HTR-8/SVneo (cell line): ENCODE measurements around the gene NUDT9.
"Not testable (repeated sequence)": the region's sequence is repeated elsewhere in the genome, so short reads cannot be mapped to it uniquely, and the experiment has no call there.

Experiments used
- DNase-seq: peaks from one replicate; pipeline ENCODE4 v3.0.0; 2011; ENCODE audit warnings: low spot score, mixed read lengths; ENCODE audit not compliant: insufficient read length
- FAIRE-seq: peaks from 2 replicates; lab custom pipeline; 2011; peaks lifted over from hg19 to GRCh38; lab: Jason Lieb, UNC

The NUDT9 gene, protein sequence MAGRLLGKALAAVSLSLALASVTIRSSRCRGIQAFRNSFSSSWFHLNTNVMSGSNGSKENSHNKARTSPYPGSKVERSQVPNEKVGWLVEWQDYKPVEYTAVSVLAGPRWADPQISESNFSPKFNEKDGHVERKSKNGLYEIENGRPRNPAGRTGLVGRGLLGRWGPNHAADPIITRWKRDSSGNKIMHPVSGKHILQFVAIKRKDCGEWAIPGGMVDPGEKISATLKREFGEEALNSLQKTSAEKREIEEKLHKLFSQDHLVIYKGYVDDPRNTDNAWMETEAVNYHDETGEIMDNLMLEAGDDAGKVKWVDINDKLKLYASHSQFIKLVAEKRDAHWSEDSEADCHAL

DNA sequence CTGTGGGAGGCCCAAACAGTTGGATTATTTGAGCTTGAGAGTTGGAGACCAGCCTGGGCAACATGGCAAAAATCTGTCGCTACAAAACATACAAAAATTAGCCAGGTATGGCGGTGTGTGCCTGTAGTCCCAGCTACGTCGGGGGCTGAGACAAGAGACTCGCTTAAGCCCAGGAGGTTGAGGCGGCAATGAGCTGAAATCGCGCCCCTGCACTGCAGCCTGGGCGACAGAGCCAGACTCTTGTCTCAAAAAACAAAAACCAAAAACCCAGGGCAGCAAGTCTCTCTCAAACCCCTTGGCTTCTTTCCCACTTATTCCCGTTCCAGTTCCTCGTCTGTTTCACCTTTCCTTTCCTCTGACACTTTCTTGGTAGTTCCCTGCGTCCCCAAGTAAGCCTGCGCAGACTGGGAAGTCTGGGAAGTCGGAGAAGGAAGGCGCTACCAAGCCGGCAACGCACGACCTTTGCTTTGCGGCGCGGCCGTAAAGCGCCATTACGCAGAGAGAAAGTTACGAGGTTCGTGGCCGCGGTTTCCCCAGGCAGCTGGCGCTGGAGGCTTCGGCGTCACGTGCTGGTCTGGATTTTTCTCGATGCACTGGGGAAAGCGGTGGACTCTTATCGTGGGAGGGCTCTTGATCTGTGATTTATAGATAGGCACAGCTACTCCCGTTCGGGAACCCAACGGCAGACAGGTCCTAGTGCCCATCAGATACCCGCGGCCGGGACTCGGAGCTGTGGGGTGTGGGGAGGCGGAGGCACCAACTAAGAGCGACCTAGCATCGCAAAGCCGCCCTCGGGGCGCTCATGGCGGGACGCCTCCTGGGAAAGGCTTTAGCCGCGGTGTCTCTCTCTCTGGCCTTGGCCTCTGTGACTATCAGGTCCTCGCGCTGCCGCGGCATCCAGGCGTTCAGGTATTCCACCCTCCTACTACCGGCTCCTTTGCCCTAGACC, at the start of gene NUDT9:
TSS of gene NUDT9 (plus strand) at position 470 of the 949 bp plus-strand sequence. CDS start at position 803, 333 bp downstream.
- FAIRE-seq (no peak), DNase-seq (peak; percentile 80)

DNA sequence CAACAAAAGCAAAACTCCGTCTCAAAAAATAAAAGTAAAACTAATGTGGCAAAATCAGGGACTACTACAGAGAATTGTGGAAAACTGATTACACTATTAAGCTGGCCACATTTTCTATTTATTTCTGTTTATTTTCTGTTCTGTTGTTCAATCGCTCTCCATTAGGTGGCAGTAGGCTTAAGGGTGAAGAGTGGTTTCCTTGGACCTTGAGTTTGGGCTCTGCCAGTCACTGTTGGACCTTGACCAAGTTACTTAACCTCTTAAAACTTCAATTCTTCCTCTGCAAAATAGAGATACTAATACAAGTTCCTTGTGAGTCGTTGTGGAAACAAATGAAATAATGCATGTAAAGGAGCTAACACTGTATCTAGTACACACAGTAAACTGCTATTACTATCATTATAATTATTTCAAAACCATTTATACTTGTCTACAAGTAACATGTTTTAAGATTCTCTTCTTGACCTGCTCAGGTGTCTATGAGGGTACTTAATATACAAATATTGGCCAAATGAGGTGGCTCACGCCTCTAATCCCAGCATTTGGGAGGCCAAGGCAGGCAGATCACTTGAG, 46.6 kb upstream of the NUDT9 start:
- FAIRE-seq (no peak), DNase-seq (peak; percentile 23)

DNA sequence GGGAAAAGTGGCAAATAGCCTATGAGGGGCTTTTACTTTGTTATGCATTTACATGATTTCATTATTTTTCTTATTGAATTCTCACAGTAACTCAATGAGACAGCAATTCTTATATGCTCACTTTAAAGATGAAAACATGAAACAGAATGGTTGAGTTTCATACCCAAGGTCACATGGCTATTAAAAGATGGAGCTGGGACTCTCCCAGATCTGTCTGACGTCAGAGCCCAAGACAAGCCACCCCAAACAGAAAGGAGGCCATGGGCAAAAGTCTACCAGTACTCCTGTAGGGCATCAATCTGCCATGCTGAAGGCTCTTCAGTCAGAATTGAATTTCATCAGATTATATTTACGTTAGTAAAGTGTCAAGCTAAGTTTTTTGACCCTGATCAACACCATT, 44.6 kb upstream of the NUDT9 start:
- no peak for FAIRE-seq
- no peak for DNase-seq

DNA sequence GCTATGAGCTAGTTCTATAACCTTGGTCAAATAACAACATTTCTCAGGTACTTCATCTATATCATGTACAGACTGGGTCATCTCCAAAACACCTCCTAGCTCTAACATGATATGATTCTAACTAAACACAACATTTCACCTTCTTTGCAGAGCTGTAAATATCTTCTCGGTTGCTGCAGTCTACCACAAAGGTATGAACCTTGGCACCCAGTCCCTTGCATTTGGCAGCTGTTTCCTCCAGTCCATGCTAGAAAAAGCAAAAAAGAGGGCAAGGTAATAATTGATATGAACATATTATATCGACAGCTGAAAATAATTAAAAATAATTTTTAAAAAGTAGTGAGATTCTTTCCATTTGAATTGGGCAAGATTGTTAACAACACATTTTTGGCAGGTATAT, 40.3 kb upstream of the NUDT9 start:
- FAIRE-seq (no peak), DNase-seq (no peak)

DNA sequence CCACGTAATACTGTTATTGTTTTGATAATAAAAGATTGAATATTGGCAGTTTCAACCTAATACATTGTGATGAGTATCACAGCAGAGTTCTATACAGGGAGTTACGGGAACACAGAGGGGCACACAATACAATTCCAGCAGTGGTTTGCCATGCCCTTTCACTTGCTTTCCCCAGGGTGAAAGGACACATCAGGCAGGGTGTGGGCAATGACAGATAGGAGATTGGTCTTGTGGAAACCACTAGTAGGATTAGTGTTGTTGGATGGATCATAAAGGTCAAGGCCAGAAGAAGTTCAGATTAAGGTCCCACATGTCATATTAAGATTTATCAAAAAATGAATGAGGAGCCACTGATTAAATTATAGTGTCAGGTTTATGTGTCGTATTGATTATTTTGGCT, 39.4 kb upstream of the NUDT9 start:
- FAIRE-seq: no peak
- no peak for DNase-seq

DNA sequence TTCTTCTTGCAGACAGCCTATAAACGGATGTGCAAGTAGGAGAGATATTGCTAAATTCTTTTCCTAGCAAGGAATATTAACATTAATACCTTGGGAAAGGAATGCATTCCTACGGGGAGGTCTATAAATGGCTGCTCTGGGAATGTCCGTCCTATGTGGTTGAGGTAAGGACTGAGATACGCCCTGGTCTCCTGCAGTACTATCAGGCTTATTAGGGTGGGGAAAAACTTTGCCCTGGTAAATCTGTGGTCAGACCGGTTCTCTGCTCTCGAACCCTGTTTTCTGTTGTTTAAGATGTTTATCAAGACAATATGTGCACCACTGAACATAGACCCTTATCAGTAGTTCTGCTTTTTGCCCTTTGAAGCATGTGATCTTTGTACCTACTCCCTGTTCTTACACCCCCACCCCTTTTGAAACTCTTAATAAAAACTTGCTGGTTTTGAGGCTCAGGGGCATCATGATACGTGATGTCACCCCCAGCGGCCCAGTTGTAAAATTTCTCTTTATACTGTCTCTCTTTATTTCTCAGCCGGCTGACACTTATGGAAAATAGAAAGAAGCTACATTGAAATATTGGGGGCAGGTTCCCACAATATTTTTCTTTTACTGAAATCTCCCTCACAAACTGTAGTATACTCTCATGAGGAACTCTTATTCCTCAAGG, 37.8 kb upstream of the NUDT9 start:
- not testable (repeated sequence) for DNase-seq, FAIRE-seq

DNA sequence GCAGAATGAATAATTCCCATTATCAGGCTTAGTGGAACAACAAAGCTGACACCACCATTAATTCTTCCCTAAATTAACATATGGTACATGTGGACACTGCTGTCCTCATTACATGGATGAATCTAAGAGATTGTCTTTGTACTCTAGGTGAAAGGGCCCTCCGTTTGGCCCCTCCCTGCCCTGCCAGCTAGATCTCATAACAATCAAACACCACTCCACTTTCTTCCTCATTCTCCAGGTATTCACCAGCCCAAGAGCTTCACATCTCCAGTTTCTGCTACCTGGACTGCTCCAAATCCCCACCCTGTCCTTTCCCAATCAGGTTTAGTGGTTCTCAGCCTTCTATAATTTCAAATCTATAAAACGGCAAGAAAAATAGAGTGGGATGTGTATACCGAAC, 35.1 kb upstream of the NUDT9 start:
- FAIRE-seq (no peak), DNase-seq (no peak)

DNA sequence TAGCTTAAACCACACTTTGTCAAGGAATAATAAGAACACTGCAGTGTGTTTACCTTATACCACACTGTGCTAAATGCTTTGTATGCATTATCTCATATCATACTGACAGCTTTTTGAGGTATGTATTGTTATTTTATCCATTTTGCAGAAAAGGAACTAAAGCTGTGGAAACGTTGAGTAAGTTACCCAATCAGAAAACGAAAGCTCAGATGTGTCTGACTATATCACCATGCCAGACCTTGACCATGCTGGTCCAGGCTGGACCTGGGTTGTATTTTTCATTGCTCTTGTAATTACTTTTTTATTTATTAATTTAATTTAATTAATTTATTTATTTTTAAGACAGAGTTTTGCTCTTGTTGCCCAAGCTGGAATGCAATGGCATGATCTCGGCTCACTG, 33.5 kb upstream of the NUDT9 start:
- DNase-seq: no peak
- FAIRE-seq: no peak

DNA sequence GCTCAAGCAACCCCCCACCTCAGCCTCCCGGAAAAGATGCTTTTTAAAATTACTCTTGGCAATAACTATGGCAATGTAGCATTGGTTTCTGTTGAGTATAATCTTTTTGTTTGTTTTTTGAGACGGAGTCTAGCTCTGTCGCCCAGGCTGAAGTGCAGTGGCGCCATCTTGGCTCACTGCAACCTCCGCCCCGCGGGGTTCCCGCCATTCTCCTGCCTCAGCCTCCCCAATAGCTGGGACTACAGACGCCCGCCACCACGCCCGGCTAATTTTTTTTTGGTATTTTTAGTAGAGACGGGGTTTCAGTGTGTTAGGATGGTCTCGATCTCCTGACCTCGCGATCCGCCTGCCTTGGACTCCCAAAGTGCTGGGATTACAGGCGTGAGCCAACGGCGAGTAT, 32.3 kb upstream of the NUDT9 start:
- not testable (repeated sequence) for FAIRE-seq

DNA sequence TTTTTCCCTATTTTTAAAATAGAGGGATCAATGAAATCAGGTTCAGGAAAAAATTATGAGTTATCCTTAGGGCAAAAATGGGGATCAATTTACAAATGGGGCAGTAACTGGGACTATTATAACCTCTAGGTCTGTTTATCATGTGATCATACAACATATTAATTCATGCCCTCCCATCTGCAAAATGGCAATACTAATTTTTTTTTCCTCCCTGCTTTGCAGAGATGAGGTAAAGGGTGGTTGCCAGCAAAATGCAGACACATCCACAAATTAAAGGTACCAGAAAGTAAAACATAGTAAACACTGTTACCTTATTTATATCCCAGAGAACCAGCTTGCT, 31.9 kb upstream of the NUDT9 start:
- peak; percentile 4 for DNase-seq
- no peak for FAIRE-seq

More for the DNA sequence above, 32.3 kb upstream of the NUDT9 start:
- not testable (repeated sequence) for DNase-seq

DNA sequence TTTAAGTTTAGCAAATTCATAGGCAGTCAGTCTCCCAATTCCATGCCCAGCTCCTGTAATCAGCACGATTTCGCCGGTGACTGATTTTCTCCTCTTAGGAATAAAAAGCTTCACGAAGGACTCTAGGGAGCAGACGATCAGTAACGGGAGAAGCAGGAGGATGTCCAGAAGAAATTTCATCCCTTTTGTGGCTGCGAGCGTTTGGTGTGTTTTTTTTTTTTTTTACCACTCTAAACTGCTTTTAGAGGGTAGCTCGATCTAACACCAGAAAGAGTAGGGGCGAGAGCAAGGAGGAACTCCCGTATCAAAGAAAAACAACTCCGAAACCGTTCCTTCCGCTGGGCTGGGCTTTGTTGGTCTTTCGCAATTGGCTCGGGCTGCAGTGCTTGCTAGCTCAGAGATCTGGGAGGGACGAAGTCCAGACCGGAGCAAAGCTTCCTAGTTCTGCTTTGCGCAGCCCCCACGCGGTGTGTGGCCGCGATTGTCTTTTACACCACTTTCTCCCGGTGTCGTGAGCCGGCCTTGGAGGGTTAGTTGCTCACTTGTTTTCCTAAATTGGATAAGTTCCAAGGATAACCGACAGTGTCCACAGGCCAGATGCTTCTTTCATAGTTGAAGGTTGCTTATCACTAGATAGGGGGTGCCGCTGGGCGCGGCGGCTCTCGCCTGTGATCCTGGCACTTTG, 31.3 kb upstream of the NUDT9 start, which contains the start of gene HSD17B11:
TSS of gene HSD17B11 (minus strand) at position 298 of the 685 bp plus-strand sequence. CDS start at position 180, 118 bp downstream.
- DNase-seq: peak; percentile 87
- no peak for FAIRE-seq

DNA sequence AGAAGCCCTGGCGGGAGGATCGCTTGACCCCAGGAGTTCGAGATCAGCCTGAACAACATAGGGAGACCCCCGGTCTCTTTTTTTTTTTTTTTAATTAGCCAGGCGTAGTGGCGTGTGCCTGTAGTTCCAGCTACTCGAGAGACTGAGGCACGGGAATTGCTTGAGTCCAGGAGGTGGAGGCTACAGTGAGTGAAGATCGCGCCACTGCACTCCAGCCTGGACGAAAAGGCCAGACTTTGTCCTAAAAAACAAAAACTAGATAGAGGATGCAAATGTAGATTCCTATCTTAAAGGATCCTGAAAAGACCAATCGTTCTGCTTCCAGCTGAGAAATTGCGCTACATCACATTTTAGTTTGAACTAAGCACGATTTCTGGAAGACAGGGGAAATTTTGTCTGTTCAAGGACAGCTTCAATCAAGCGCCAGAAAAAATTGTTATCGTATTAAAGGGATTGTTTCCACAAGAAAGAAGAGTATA, 30.8 kb upstream of the NUDT9 start:
- FAIRE-seq (no peak), DNase-seq (no peak)

DNA sequence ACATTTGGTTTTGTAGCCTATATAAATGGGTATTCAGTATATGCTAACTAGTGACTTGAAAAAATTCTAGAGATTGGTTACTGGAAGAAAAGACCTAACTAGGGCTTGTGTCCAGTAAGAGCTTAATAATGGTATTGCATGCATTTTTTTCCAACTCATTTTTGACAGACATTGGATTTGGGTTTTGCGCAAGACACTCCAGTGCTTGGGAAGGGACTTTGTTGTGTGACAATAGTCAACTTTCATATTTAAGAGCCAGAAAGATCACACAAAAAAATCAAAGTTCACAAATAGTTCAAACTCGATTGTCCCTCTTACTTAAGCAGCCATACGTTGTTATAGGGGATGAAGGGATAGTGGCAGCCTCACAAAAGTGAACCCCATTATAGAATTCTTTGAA, 30.2 kb upstream of the NUDT9 start:
- no peak for DNase-seq
- no peak for FAIRE-seq

DNA sequence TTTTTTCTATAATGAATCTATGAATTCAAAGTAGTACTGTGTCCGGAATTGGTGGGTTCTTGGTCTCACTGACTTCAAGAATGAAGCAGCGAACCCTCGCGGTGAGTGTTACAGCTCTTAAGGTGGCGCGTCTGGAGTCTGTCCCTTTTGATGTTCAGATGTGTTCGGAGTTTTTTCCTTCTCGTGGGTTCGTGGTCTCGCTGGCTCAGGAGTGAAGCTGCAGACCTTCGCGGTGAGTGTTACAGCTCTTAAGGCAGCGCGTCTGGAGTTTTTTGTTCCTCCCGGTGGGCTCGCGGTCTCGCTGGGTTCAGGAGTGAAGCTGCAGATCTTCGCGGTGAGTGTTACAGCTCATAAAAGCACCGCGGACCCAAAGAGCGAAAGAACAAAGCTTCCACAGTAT, 27.3 kb upstream of the NUDT9 start:
- not testable (repeated sequence) for DNase-seq, FAIRE-seq

DNA sequence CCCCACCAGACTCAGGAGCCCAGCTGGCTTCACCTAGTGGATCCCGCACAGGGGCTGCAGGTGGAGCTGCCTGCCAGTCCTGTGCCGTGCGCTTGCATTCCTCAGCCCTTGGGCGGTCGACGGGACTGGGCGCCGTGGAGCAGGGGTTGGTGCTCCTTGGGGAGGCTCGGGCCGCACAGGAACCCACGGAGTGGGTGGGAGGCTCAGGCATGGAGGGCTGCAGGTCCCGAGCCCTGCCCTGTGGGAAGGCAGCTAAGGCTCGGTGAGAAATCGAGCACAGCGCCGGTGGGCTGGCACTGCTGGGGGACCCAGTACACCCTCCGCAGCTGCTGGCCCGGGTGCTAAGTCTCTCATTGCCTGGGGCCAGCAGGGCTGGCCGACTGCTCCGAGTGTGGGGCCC, 26.5 kb upstream of the NUDT9 start:
- FAIRE-seq: not testable (repeated sequence)

DNA sequence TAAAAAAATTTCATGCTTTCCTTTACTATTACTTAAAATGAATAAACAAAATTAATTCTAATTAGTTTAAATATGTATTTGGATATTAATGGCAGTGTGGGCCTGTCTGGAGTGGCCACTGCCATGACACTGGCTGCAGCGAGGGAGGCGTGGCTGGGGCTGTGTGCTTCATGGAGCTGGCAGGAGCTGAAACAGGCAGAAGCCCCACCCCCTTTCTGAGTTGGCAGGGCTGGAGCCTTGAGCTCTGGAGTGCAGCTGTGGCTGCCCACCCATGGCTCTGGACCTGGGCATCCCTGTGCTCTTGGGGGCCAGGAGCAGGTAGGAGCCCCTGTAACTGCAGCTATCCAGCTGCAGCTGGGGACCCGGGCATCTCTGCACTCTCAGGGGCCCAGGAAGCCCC, 23.2 kb upstream of the NUDT9 start:
- no peak for DNase-seq
- FAIRE-seq: no peak

More for the DNA sequence above, 26.5 kb upstream of the NUDT9 start:
- DNase-seq: not testable (repeated sequence)

DNA sequence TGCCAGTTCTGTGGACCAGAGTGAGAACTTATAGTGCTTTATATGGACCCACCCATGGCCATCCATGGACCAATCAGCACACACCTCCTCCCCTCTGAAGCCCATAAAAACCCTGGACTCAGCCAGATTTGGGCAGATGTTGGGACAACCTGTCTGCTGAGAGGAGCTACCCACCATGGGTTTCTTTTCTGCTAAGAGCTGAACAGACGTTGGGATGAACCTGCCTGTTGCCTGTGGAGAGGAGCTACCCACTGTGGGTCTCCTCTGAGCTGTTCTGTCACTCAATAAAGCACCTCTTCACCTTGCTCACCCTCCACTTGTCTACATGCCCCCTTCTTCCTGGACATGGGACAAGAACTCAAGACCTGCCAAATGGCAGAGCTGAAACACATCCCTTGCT, 22.4 kb upstream of the NUDT9 start:
- FAIRE-seq: no peak
- DNase-seq: no peak

DNA sequence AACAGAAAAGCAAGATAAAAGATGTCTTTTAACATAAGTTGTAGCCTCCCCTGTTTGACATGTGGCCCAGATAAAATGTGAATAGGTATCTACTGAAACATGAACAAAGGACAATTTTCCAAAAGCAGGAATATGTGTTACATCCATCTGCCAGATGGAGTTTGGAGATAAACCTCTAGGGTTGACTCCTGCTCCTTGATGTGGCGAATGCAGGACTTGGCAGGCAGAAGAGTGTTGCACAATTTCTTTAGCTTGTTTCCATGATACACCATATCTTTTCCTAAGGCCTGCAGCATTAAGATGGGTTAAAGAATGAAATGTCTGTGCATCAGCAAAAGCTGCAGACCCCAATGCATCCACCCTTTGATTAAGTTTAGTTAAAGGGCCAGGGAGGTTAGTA, 18.6 kb upstream of the NUDT9 start:
- not testable (repeated sequence) for FAIRE-seq, DNase-seq

DNA sequence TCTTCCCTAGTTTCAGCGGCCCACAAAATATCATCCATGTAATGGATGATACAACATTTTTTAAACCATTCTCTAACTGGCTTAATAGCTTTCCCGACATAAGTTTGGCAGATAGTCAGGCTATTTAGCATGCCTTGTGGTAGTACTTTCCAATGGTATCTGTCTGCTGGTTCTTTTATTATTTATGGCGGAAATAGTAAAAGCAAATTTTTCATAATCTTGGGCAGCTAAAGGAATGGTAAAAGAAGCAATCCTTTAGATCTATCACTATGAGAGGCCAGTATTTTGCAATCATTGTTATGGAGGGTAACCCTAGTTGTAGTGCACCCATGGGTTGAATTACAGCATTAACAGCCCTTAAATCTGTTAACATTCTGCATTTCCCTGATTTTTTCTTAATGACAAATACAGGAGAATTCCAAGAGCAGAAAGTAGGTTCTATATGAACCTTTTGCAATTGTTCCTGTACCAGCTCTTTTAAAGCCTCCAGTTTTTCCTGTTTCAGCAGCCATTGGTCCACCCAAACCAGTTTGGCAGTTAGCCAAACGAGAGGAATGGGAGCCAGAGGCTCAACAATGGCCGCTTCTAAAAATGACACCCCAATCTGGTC, 17.1 kb upstream of the NUDT9 start:
- FAIRE-seq (no peak), DNase-seq (no peak)
